ENCODE results near the gene RPS6KB1. TPM values are rescaled to one million over a fixed set of nuclear protein-coding genes. Genes with fewer than 3 reads are reported as not detected.
"Not testable (repeated sequence)": the region's sequence is repeated elsewhere in the genome, so short reads cannot be mapped to it uniquely, and the experiment has no call there.

The RPS6KB1 gene
- polyA plus RNA-seq, 1 donor (not counting 4 experiments of a cell fraction or from before 2014, with no cell fraction given): 19.7 TPM

- Histone ChIP-seq H4K20me1 (ENCODE audit: control insufficient read depth, extremely low read depth, insufficient read depth, low read length) (no peaks in the 10 kb centered on the region), H3K27ac (ENCODE audit: control insufficient read depth, insufficient read depth, low read length) (no peak overlapping the region), H3K4me3 (ENCODE audit: control insufficient read depth in 2 of 3, extremely low read depth in 1 of 3, insufficient read depth in 2 of 3, low read depth in 1 of 3, low read length in 3 of 3) (no peak overlapping the region), H2AFZ (ENCODE audit: control insufficient read depth, low read length) (no peak overlapping the region), H3K9ac (ENCODE audit: control insufficient read depth, extremely low read depth, insufficient read depth, low read length) (no peak overlapping the region), H3K9me1 (ENCODE audit: control insufficient read depth, extremely low read depth, insufficient read depth, low read length) (no peaks in the 10 kb centered on the region), H3K27me3 (ENCODE audit: control insufficient read depth, extremely low read depth, insufficient read depth, low read length) (no peaks in the 10 kb centered on the region), H3K9me3 (ENCODE audit: control insufficient read depth, low read depth, low read length) (no peaks in the 10 kb centered on the region), H3K4me1 (ENCODE audit: control insufficient read depth, extremely low read depth, insufficient read depth, low read length) (no peaks in the 10 kb centered on the region), H3K36me3 (ENCODE audit: control insufficient read depth in 2 of 2, extremely low read depth in 1 of 2, insufficient read depth in 2 of 2, low read length in 2 of 2) (no peaks in the 10 kb centered on the region), H3K4me2 (ENCODE audit: control insufficient read depth, extremely low read depth, insufficient read depth, low read depth, low read length) (no peak overlapping the region), H3K79me2 (ENCODE audit: control insufficient read depth, insufficient read depth, low read length) (no peaks in the 10 kb centered on the region)
- dilution Hi-C loops (cut with MboI; ENCODE audit: extremely low pct_ligation_motif_present, low sequenced_read_pairs): no loop called here
- DNase-seq (ENCODE audit: low read depth, low spot score) (no peak), FAIRE-seq (no peak)
- no peak for TF ChIP-seq EZH2 (IDR thresholded peaks at IDR 0.05; ENCODE audit: low read length)
- no peak for TF ChIP-seq CTCF (optimal IDR thresholded peaks at IDR 0.05 in 1 of 3, IDR thresholded peaks at IDR 0.05 in 1 of 3, conservative IDR thresholded peaks at IDR 0.05 in 1 of 3; ENCODE audit: extremely low read depth in 1 of 3, insufficient read depth in 2 of 3, low read length in 3 of 3)
These were observed 79.9 kb downstream of the RPS6KB1 start for GRCh38 chr17:59972778-59973177.

GRCh38 chr17:59973483-59973882 is 80.6 kb downstream of the RPS6KB1 start:
- FAIRE-seq; H3K36me3 ChIP-seq (ENCODE audit: control insufficient read depth in 2 of 2, extremely low read depth in 1 of 2, insufficient read depth in 2 of 2, low read length in 2 of 2); DNase-seq (ENCODE audit: low read depth, low spot score); H3K27me3 ChIP-seq (ENCODE audit: control insufficient read depth, extremely low read depth, insufficient read depth, low read length); H3K4me1 ChIP-seq (ENCODE audit: control insufficient read depth, extremely low read depth, insufficient read depth, low read length); H3K9ac ChIP-seq (ENCODE audit: control insufficient read depth, extremely low read depth, insufficient read depth, low read length); H3K79me2 ChIP-seq (ENCODE audit: control insufficient read depth, insufficient read depth, low read length); H3K9me1 ChIP-seq (ENCODE audit: control insufficient read depth, extremely low read depth, insufficient read depth, low read length); H3K27ac ChIP-seq (ENCODE audit: control insufficient read depth, insufficient read depth, low read length); H3K4me2 ChIP-seq (ENCODE audit: control insufficient read depth, extremely low read depth, insufficient read depth, low read depth, low read length); H2AFZ ChIP-seq (ENCODE audit: control insufficient read depth, low read length); H3K4me3 ChIP-seq (ENCODE audit: control insufficient read depth in 2 of 3, extremely low read depth in 1 of 3, insufficient read depth in 2 of 3, low read depth in 1 of 3, low read length in 3 of 3); H3K9me3 ChIP-seq (ENCODE audit: control insufficient read depth, low read depth, low read length); dilution Hi-C loops (cut with MboI; ENCODE audit: extremely low pct_ligation_motif_present, low sequenced_read_pairs); H4K20me1 ChIP-seq (ENCODE audit: control insufficient read depth, extremely low read depth, insufficient read depth, low read length): not testable (repeated sequence)

- H3K4me1 ChIP-seq (ENCODE audit: control insufficient read depth, extremely low read depth, insufficient read depth, low read length); H3K36me3 ChIP-seq (ENCODE audit: control insufficient read depth in 2 of 2, extremely low read depth in 1 of 2, insufficient read depth in 2 of 2, low read length in 2 of 2); H3K4me2 ChIP-seq (ENCODE audit: control insufficient read depth, extremely low read depth, insufficient read depth, low read depth, low read length); H3K27me3 ChIP-seq (ENCODE audit: control insufficient read depth, extremely low read depth, insufficient read depth, low read length); H3K9me3 ChIP-seq (ENCODE audit: control insufficient read depth, low read depth, low read length); H3K27ac ChIP-seq (ENCODE audit: control insufficient read depth, insufficient read depth, low read length); H3K4me3 ChIP-seq (ENCODE audit: control insufficient read depth in 2 of 3, extremely low read depth in 1 of 3, insufficient read depth in 2 of 3, low read depth in 1 of 3, low read length in 3 of 3); H3K9me1 ChIP-seq (ENCODE audit: control insufficient read depth, extremely low read depth, insufficient read depth, low read length); H3K79me2 ChIP-seq (ENCODE audit: control insufficient read depth, insufficient read depth, low read length); H2AFZ ChIP-seq (ENCODE audit: control insufficient read depth, low read length); H3K9ac ChIP-seq (ENCODE audit: control insufficient read depth, extremely low read depth, insufficient read depth, low read length); dilution Hi-C loops (cut with MboI; ENCODE audit: extremely low pct_ligation_motif_present, low sequenced_read_pairs); DNase-seq (ENCODE audit: low read depth, low spot score); H4K20me1 ChIP-seq (ENCODE audit: control insufficient read depth, extremely low read depth, insufficient read depth, low read length); FAIRE-seq: not testable (repeated sequence)
These were observed 82.2 kb downstream of the RPS6KB1 start for GRCh38 chr17:59975166-59975565.

GRCh38 chr17:59996608-59997007 is 103.7 kb downstream of the RPS6KB1 start:
- H3K27me3 ChIP-seq (ENCODE audit: control insufficient read depth, extremely low read depth, insufficient read depth, low read length); DNase-seq (ENCODE audit: low read depth, low spot score); H3K9me3 ChIP-seq (ENCODE audit: control insufficient read depth, low read depth, low read length); H3K9ac ChIP-seq (ENCODE audit: control insufficient read depth, extremely low read depth, insufficient read depth, low read length); H3K9me1 ChIP-seq (ENCODE audit: control insufficient read depth, extremely low read depth, insufficient read depth, low read length); H3K79me2 ChIP-seq (ENCODE audit: control insufficient read depth, insufficient read depth, low read length); H3K4me2 ChIP-seq (ENCODE audit: control insufficient read depth, extremely low read depth, insufficient read depth, low read depth, low read length); H2AFZ ChIP-seq (ENCODE audit: control insufficient read depth, low read length); H3K27ac ChIP-seq (ENCODE audit: control insufficient read depth, insufficient read depth, low read length); H3K36me3 ChIP-seq (ENCODE audit: control insufficient read depth in 2 of 2, extremely low read depth in 1 of 2, insufficient read depth in 2 of 2, low read length in 2 of 2); H4K20me1 ChIP-seq (ENCODE audit: control insufficient read depth, extremely low read depth, insufficient read depth, low read length); FAIRE-seq; H3K4me1 ChIP-seq (ENCODE audit: control insufficient read depth, extremely low read depth, insufficient read depth, low read length); H3K4me3 ChIP-seq (ENCODE audit: control insufficient read depth in 2 of 3, extremely low read depth in 1 of 3, insufficient read depth in 2 of 3, low read depth in 1 of 3, low read length in 3 of 3); dilution Hi-C loops (cut with MboI; ENCODE audit: extremely low pct_ligation_motif_present, low sequenced_read_pairs): not testable (repeated sequence)
